Neural progenitor cell (in vitro differentiated cells): ENCODE results near the gene NFE2L2. TPM values are rescaled to one million over a fixed set of nuclear protein-coding genes. Genes with fewer than 3 reads are reported as not detected.

Source experiments
- DNase-seq: peaks from one replicate; pipeline ENCODE4 v3.0.0-alpha.2; 2016; ENCODE audit warnings: low spot score
- H2AFZ ChIP-seq: fragments of 200-600 bp; sonication (generic); replicated peaks from 2 replicates; pipeline ENCODE4 v1.6.1; 2016; ENCODE audit warnings: antibody characterized with exemption
- H3F3A ChIP-seq: fragments of 200-600 bp; sonication (generic); 2 replicates; pipeline ENCODE4 v1.6.1; 2016; ENCODE audit warnings: antibody characterized with exemption, low read depth
- H3K27ac ChIP-seq: fragments of 200-600 bp; sonication (generic); 2 replicates; pipeline ENCODE4 v1.5.1; 2016; ENCODE audit warnings: mild to moderate bottlenecking
- H3K27me3 ChIP-seq: fragments of 200-600 bp; sonication (generic); 2 replicates; pipeline ENCODE4 v1.6.1; 2016; ENCODE audit warnings: mild to moderate bottlenecking, moderate library complexity
- H3K36me3 ChIP-seq: fragments of 200-600 bp; sonication (generic); 2 replicates; pipeline ENCODE4 v1.5.1; 2016
- H3K4me1 ChIP-seq: fragments of 200-600 bp; sonication (generic); 2 replicates; pipeline ENCODE4 v1.6.1; 2016; ENCODE audit warnings: mixed run types
- H3K4me2 ChIP-seq: fragments of 200-600 bp; sonication (generic); 2 replicates; pipeline ENCODE4 v1.6.1; 2016
- H3K4me3 ChIP-seq: fragments of 200-600 bp; sonication (generic); 2 replicates; pipeline ENCODE4 v1.5.1; 2016
- H3K79me2 ChIP-seq: fragments of 200-600 bp; sonication (generic); 2 replicates; pipeline ENCODE4 v1.6.1; 2016; ENCODE audit warnings: low read depth
- H3K9ac ChIP-seq: fragments of 200-600 bp; sonication (generic); 2 replicates; pipeline ENCODE4 v1.6.1; 2016
- H3K9me3 ChIP-seq: fragments of 200-600 bp; sonication (generic); 2 replicates; pipeline ENCODE4 v1.5.1; 2016; ENCODE audit warnings: low read depth
- H4K20me1 ChIP-seq: fragments of 200-600 bp; sonication (generic); 2 replicates; pipeline ENCODE4 v1.6.1; 2016; ENCODE audit warnings: low read depth
- H3K27ac Mint-ChIP-seq: 3 replicates; pipeline ENCODE4 v1.8.0; 2021; ENCODE audit warnings: mixed read lengths
- H3K27me3 Mint-ChIP-seq: 2 replicates; pipeline ENCODE4 v1.8.0; 2022; ENCODE audit warnings: low read depth, mild to moderate bottlenecking, inconsistent platforms, moderate library complexity, mixed read lengths; ENCODE audit not compliant: insufficient read depth
- H3K36me3 Mint-ChIP-seq: 3 replicates; pipeline ENCODE4 v1.8.0; 2021; ENCODE audit warnings: mixed read lengths
- H3K4me1 Mint-ChIP-seq: 3 replicates; pipeline ENCODE4 v1.8.0; 2021; ENCODE audit warnings: mixed read lengths
- H3K4me3 Mint-ChIP-seq: 3 replicates; pipeline ENCODE4 v1.8.0; 2021; ENCODE audit warnings: mild to moderate bottlenecking, moderate library complexity, mixed read lengths
- H3K9me3 Mint-ChIP-seq: 3 replicates; pipeline ENCODE4 v1.8.0; 2020; ENCODE audit warnings: mixed read lengths
- EZH2 ChIP-seq: fragments of 200-600 bp; sonication (generic); IDR thresholded peaks from 2 replicates; pipeline ENCODE4 v1.6.1; 2017; ENCODE audit warnings: antibody characterized with exemption, mild to moderate bottlenecking, moderate library complexity
- EZH2phosphoT487 ChIP-seq: fragments of 200-600 bp; sonication (generic); IDR thresholded peaks from 2 replicates; pipeline ENCODE4 v1.6.1; 2017; ENCODE audit warnings: antibody characterized with exemption
- total RNA-seq: library from RNA; depleted of rRNA; stranded (reverse); fragments of >200 nt; gene quantifications from 2 replicates; pipeline ENCODE4 v1.2.3, GENCODE V29; 2015; ENCODE audit warnings: low replicate concordance
- TF ChIP-seq, protein P1 (sequence below): fragments of 200-600 bp; sonication (generic); IDR thresholded peaks from 2 replicates; pipeline ENCODE4 v1.5.1; 2017; ENCODE audit warnings: antibody characterized with exemption, mild to moderate bottlenecking

NFE2L2 gene
- total RNA-seq, 1 donor from 2014 or later: 17.7 TPM

DNA sequence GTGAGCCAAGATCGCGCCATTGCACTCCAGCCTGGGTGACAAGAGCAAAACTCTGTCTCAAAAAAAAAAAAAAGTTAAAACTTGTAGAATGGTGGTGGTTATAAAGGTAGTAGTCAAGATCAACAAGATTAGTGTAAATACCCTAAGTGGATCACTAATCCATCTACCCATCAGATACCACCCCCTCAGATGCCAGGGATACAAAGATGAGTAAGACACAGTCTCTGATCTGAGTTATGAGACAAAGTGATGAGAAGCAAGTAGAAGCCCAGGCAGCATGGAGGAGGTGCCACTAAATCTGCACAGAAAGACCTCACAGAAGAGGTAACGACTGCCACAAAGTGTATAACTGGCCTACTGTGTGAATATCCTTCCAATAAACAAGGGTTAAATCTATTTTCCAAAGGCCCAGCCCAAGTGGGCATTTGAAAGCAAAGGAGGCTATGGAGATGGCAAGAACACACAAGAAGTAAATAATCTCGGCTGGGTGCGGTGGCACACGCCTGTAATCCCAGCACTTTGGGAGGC is 20.2 kb downstream of the NFE2L2 start:
- peaks cover 2% of the 10 kb centered on the region for H3F3A ChIP-seq
- DNase-seq: no peak
- H3K27ac ChIP-seq: no peak overlapping the region
- Mint-ChIP-seq H3K27ac (no peak overlapping the region), H3K4me1 (peaks cover 36% of the 10 kb centered on the region), H3K27me3 (no peaks in the 10 kb centered on the region), H3K36me3 (peaks cover 5% of the 10 kb centered on the region), H3K4me3 (no peak overlapping the region), H3K9me3 (peaks cover 6% of the 10 kb centered on the region)
- H3K36me3 ChIP-seq: no peaks in the 10 kb centered on the region
- no peak overlapping the region for H3K4me2 ChIP-seq
- peaks cover 8% of the 10 kb centered on the region for H4K20me1 ChIP-seq
- H3K9ac ChIP-seq: no peak overlapping the region
- peaks cover 91% of the 10 kb centered on the region for H3K79me2 ChIP-seq
- no peak overlapping the region for H3K4me3 ChIP-seq
- no peaks in the 10 kb centered on the region for H3K9me3 ChIP-seq
- no peak overlapping the region for H2AFZ ChIP-seq
- TF ChIP-seq EZH2phosphoT487: no peak
- no peak for TF ChIP-seq EZH2
- TF ChIP-seq, protein P1, sequence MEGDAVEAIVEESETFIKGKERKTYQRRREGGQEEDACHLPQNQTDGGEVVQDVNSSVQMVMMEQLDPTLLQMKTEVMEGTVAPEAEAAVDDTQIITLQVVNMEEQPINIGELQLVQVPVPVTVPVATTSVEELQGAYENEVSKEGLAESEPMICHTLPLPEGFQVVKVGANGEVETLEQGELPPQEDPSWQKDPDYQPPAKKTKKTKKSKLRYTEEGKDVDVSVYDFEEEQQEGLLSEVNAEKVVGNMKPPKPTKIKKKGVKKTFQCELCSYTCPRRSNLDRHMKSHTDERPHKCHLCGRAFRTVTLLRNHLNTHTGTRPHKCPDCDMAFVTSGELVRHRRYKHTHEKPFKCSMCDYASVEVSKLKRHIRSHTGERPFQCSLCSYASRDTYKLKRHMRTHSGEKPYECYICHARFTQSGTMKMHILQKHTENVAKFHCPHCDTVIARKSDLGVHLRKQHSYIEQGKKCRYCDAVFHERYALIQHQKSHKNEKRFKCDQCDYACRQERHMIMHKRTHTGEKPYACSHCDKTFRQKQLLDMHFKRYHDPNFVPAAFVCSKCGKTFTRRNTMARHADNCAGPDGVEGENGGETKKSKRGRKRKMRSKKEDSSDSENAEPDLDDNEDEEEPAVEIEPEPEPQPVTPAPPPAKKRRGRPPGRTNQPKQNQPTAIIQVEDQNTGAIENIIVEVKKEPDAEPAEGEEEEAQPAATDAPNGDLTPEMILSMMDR: no peak
- peaks cover 12% of the 10 kb centered on the region for H3K4me1 ChIP-seq
- no peaks in the 10 kb centered on the region for H3K27me3 ChIP-seq

DNA sequence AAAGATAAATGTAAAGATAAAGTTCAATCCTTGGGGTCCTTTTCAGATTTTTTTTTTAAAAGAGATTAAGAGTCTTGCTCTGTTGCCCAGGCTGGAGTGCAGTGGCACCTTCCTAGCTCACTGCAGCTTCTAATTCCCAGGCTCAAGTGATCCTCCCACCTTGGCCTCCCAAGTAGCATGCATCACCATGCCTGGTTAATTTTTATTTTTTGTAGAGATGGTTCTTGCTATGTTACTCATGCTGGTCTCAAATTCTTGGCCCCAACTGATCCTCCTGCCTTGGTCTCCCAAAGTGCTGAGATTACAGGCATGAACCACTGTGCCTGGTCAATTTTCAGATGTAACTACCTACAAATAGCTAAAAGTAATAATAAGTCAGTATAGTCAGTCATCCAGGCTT is 21.1 kb downstream of the NFE2L2 start:
- Histone ChIP-seq H3K4me2 (no peak overlapping the region), H3K9me3 (no peaks in the 10 kb centered on the region), H3K4me1 (peaks cover 12% of the 10 kb centered on the region), H3F3A (peaks cover 2% of the 10 kb centered on the region), H3K27me3 (no peaks in the 10 kb centered on the region), H3K79me2 (peaks cover 91% of the 10 kb centered on the region), H2AFZ (no peak overlapping the region), H3K9ac (no peak overlapping the region), H3K27ac (no peak overlapping the region), H3K4me3 (no peak overlapping the region), H4K20me1 (peaks cover 8% of the 10 kb centered on the region), H3K36me3 (no peaks in the 10 kb centered on the region)
- Mint-ChIP-seq H3K4me1 (peaks cover 36% of the 10 kb centered on the region), H3K36me3 (peaks cover 5% of the 10 kb centered on the region), H3K4me3 (no peak overlapping the region), H3K27me3 (no peaks in the 10 kb centered on the region), H3K27ac (no peak overlapping the region), H3K9me3 (peaks cover 6% of the 10 kb centered on the region)
- TF ChIP-seq EZH2phosphoT487 (no peak), EZH2 (no peak)
- TF ChIP-seq, protein P1: no peak
- DNase-seq: no peak

DNA sequence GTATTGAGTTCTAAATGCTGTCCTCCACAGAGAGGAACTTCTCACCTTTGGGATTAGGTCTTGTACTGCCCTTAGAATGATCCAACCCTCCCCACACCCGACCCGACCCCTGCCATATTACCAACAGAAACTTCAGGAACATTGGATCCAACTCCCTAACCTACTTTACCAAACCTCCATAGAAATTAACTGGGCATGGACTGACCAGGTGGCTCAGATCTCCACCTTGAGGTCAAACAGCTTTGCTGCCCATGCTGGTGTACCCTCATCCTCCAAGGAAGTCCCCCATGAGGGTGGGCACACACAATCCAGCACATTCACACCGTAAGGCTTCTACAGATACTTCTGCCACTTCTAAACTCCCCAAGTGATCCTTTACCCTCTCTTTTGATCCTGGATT is 21.5 kb downstream of the NFE2L2 start:
- H3F3A ChIP-seq: peaks cover 2% of the 10 kb centered on the region
- no peak overlapping the region for H2AFZ ChIP-seq
- H3K79me2 ChIP-seq: peaks cover 93% of the 10 kb centered on the region
- Mint-ChIP-seq H3K4me1 (peaks cover 36% of the 10 kb centered on the region), H3K27me3 (no peaks in the 10 kb centered on the region), H3K27ac (no peak overlapping the region), H3K36me3 (peaks cover 5% of the 10 kb centered on the region), H3K4me3 (peak overlapping the region; percentile 5), H3K9me3 (peaks cover 6% of the 10 kb centered on the region)
- H3K27me3 ChIP-seq: no peaks in the 10 kb centered on the region
- TF ChIP-seq EZH2 (no peak), EZH2phosphoT487 (no peak)
- TF ChIP-seq, protein P1: no peak
- DNase-seq: no peak
- H3K9me3 ChIP-seq: no peaks in the 10 kb centered on the region
- H3K4me3 ChIP-seq: no peak overlapping the region
- no peak overlapping the region for H3K27ac ChIP-seq
- H3K36me3 ChIP-seq: no peaks in the 10 kb centered on the region
- H4K20me1 ChIP-seq: peaks cover 8% of the 10 kb centered on the region
- peaks cover 12% of the 10 kb centered on the region for H3K4me1 ChIP-seq
- H3K9ac ChIP-seq: no peak overlapping the region
- no peak overlapping the region for H3K4me2 ChIP-seq
